Liver (tissue), 9 donors: Measurements from ENCODE around the gene CEP128. TPM values are rescaled to one million over a fixed set of nuclear protein-coding genes. Genes with fewer than 3 reads are reported as not detected.

ENCODE experiments used
- DNase-seq: peaks from one replicate; pipeline ENCODE4 v3.0.0-alpha.2; 2017; ENCODE audit warnings: low spot score
- H3K27ac ChIP-seq, 2 donors: one replicate each; pipeline ENCODE4 v1.7.0; 2013; ENCODE audit warnings: inconsistent platforms in 2 of 2, low read length in 2 of 2, control low read depth in 1 of 2, low read depth in 1 of 2, mild to moderate bottlenecking in 1 of 2
- H3K27me3 ChIP-seq, 4 donors: one replicate each; pipeline versions ENCODE4 v1.6.1 to v1.7.0; 2013; ENCODE audit warnings: low read length in 3 of 4, inconsistent platforms in 1 of 4, mild to moderate bottlenecking in 1 of 4, moderate library complexity in 1 of 4; ENCODE audit not compliant: control insufficient read depth in 4 of 4, insufficient read depth in 4 of 4
- H3K36me3 ChIP-seq, 4 donors: one replicate each; pipeline versions ENCODE4 v1.6.1 to v1.7.0; 2013; ENCODE audit warnings: low read length in 3 of 4, mild to moderate bottlenecking in 3 of 4, low read depth in 1 of 4, moderate library complexity in 1 of 4; ENCODE audit not compliant: control insufficient read depth in 4 of 4, insufficient read depth in 3 of 4
- H3K4me1 ChIP-seq, 4 donors: one replicate each; pipeline versions ENCODE4 v1.6.1 to v1.7.0; 2013; ENCODE audit warnings: low read length in 3 of 4, mild to moderate bottlenecking in 3 of 4, moderate library complexity in 1 of 4; ENCODE audit not compliant: control insufficient read depth in 4 of 4, insufficient read depth in 4 of 4
- H3K4me3 ChIP-seq, 3 donors: one replicate each; pipeline versions ENCODE4 v1.6.1 to v1.7.0; 2013; ENCODE audit warnings: low read length in 3 of 3, control low read depth in 1 of 3, low read depth in 1 of 3, mild to moderate bottlenecking in 1 of 3
- H3K9ac ChIP-seq, 2 donors: one replicate each; pipeline ENCODE4 v1.7.0; 2013; ENCODE audit warnings: low read length in 2 of 2, mild to moderate bottlenecking in 2 of 2, moderate library complexity in 2 of 2, control low read depth in 1 of 2, low read depth in 1 of 2
- H3K9me3 ChIP-seq, 4 donors: one replicate each; pipeline versions ENCODE4 v1.6.1 to v1.7.0; 2013; ENCODE audit warnings: low read length in 3 of 4; ENCODE audit not compliant: control insufficient read depth in 4 of 4
- CTCF ChIP-seq: fragments of 150-350 bp; IDR thresholded peaks from 2 replicates; pipeline ENCODE4 v1.5.1; 2017; ENCODE audit warnings: improper control_type of control experiment, low read depth, low read length; ENCODE audit not compliant: missing input control
- EGR1 ChIP-seq, 2 donors: IDR thresholded peaks; 2 replicates each; pipeline ENCODE4 v1.6.1; 2016 to 2018; ENCODE audit warnings: antibody characterized with exemption in 2 of 2, low read depth in 2 of 2
- FOXA1 ChIP-seq: IDR thresholded peaks from 2 replicates; pipeline ENCODE4 v1.6.1; 2016; ENCODE audit warnings: antibody characterized with exemption
- GABPA ChIP-seq, 2 donors: IDR thresholded peaks in 1 of 2; conservative IDR thresholded peaks in 1 of 2; 2 replicates each; pipeline ENCODE4 v1.6.1; 2016; ENCODE audit warnings: antibody characterized with exemption in 2 of 2, mild to moderate bottlenecking in 1 of 2, moderate library complexity in 1 of 2
- HNF4A ChIP-seq, 2 donors: conservative IDR thresholded peaks; 2 replicates each; pipeline ENCODE4 v1.6.1; 2016; ENCODE audit warnings: antibody characterized with exemption in 2 of 2, mild to moderate bottlenecking in 2 of 2
- HNF4G ChIP-seq: IDR thresholded peaks from 2 replicates; pipeline ENCODE4 v1.6.1; 2016; ENCODE audit warnings: antibody characterized with exemption
- MAX ChIP-seq: IDR thresholded peaks from 2 replicates; pipeline ENCODE4 v1.6.1; 2016; ENCODE audit warnings: antibody characterized with exemption
- NR2F2 ChIP-seq: IDR thresholded peaks from 2 replicates; pipeline ENCODE4 v1.6.1; 2016; ENCODE audit warnings: antibody characterized with exemption
- SP1 ChIP-seq: IDR thresholded peaks from 2 replicates; pipeline ENCODE4 v1.6.1; 2018; ENCODE audit warnings: antibody characterized with exemption, mild to moderate bottlenecking
- TAF1 ChIP-seq: conservative IDR thresholded peaks from 2 replicates; pipeline ENCODE4 v1.6.1; 2016; ENCODE audit warnings: antibody characterized with exemption, mild to moderate bottlenecking
- YY1 ChIP-seq: IDR thresholded peaks from 2 replicates; pipeline ENCODE4 v1.6.1; 2016; ENCODE audit warnings: antibody characterized with exemption, mild to moderate bottlenecking
- WGBS: extraction: QIAGEN DNeasy Blood & Tissue Kit; methylation state at CpG from one replicate; pipeline ENCODE4 v1.1.7; 2013; 5-methylcytosine and 5-hydroxymethylcytosine counted together
- polyA plus RNA-seq, 2 donors: library from polyadenylated mRNA; stranded (reverse) in 1 of 2; unstranded in 1 of 2; fragments of 200-250 nt in 1 of 2; fragments of >200 nt in 1 of 2; fragmentation: Nextera tagmentation in 1 of 2; extraction: Ambion mirVana in 1 of 2; gene quantifications; one replicate each; pipeline versions ENCODE4 v1.2.1 to v1.2.3, GENCODE V29; 2013 to 2015
- total RNA-seq, 2 donors: library from RNA; depleted of rRNA; stranded (reverse); fragments of >200 nt; gene quantifications; one replicate each; pipeline ENCODE4 v1.2.3, GENCODE V29; 2014
- TF ChIP-seq, protein P1 (sequence below): IDR thresholded peaks from 2 replicates; pipeline ENCODE4 v1.6.1; 2016; ENCODE audit warnings: antibody characterized with exemption, mild to moderate bottlenecking
- donor health status: healthy.
- donor health status: healthy.
- donor health status: healthy.
- donor health status: healthy.
- donor health status: healthy.

Gene CEP128
- total and polyA plus RNA-seq, 4 donors: 0.27 to 3.8 (median 1.4) TPM

DNA sequence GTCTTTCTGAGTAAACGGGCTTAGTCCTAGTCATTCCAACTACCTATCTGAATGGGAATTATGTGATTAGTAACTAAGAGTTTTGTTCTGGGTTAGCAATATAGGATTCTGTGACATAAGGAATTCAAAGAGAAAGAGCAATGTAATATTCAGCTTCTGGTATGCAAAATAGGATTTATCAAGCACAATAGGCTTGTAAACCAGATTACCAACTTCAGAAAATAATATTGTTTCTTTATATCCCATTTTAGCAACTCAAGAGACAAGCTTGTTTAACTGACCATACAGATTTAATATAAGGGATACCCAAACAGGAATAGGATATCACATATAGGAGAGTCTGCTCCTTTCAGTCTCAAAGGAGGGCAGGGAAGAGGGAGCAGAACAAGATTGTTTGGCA is 240.9 kb downstream of the CEP128 start (continued):
- TF ChIP-seq NR2F2: no peak
- TF ChIP-seq GABPA (IDR thresholded peaks at IDR 0.05 in 1 of 2, conservative IDR thresholded peaks at IDR 0.05 in 1 of 2): no peak
- TF ChIP-seq YY1: no peak
- no peak for TF ChIP-seq HNF4A (conservative IDR thresholded peaks at IDR 0.05)

GRCh38 chr14:80699861-80700260 is 241.7 kb downstream of the CEP128 start:
- Histone ChIP-seq H3K4me1 (no peaks in the 10 kb centered on the region), H3K27me3 (no peaks in the 10 kb centered on the region), H3K36me3 (no peaks in the 10 kb centered on the region), H3K9ac (no peak overlapping the region), H3K27ac (no peak overlapping the region), H3K9me3 (no peaks in the 10 kb centered on the region), H3K4me3 (no peak overlapping the region)
- no peak for DNase-seq
- WGBS: 87% methylated on average over 4 of the region's 4 CpGs
- TF ChIP-seq FOXA1: no peak
- TF ChIP-seq HNF4A (conservative IDR thresholded peaks at IDR 0.05): no peak
- TF ChIP-seq SP1: no peak
- TF ChIP-seq NR2F2: no peak

- Histone ChIP-seq H3K4me1 (no peaks in the 10 kb centered on the region), H3K27ac (no peak overlapping the region), H3K9me3 (no peaks in the 10 kb centered on the region), H3K36me3 (no peaks in the 10 kb centered on the region), H3K4me3 (no peak overlapping the region), H3K27me3 (no peaks in the 10 kb centered on the region), H3K9ac (no peak overlapping the region)
- no peak for TF ChIP-seq EGR1 (IDR thresholded peaks at IDR 0.05; ENCODE audit: low read depth in 2 of 2)
- no peak for TF ChIP-seq TAF1
- TF ChIP-seq MAX: no peak
- no peak for TF ChIP-seq HNF4G
- TF ChIP-seq HNF4A (conservative IDR thresholded peaks at IDR 0.05): no peak
- no peak for TF ChIP-seq NR2F2
- TF ChIP-seq, protein P1, sequence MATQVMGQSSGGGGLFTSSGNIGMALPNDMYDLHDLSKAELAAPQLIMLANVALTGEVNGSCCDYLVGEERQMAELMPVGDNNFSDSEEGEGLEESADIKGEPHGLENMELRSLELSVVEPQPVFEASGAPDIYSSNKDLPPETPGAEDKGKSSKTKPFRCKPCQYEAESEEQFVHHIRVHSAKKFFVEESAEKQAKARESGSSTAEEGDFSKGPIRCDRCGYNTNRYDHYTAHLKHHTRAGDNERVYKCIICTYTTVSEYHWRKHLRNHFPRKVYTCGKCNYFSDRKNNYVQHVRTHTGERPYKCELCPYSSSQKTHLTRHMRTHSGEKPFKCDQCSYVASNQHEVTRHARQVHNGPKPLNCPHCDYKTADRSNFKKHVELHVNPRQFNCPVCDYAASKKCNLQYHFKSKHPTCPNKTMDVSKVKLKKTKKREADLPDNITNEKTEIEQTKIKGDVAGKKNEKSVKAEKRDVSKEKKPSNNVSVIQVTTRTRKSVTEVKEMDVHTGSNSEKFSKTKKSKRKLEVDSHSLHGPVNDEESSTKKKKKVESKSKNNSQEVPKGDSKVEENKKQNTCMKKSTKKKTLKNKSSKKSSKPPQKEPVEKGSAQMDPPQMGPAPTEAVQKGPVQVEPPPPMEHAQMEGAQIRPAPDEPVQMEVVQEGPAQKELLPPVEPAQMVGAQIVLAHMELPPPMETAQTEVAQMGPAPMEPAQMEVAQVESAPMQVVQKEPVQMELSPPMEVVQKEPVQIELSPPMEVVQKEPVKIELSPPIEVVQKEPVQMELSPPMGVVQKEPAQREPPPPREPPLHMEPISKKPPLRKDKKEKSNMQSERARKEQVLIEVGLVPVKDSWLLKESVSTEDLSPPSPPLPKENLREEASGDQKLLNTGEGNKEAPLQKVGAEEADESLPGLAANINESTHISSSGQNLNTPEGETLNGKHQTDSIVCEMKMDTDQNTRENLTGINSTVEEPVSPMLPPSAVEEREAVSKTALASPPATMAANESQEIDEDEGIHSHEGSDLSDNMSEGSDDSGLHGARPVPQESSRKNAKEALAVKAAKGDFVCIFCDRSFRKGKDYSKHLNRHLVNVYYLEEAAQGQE: no peak
- no peak for TF ChIP-seq CTCF
- no peak for TF ChIP-seq SP1
- TF ChIP-seq FOXA1: no peak
- 95% methylated on average over 6 of the region's 6 CpGs for WGBS
- no peak for DNase-seq
These were observed 242.6 kb downstream of the CEP128 start for GRCh38 chr14:80698974-80699373.
